HepG2 (cell line): ENCODE data around the gene SCP2. TPM values are rescaled to one million over a fixed set of nuclear protein-coding genes. Genes with fewer than 3 reads are reported as not detected.

ENCODE experiments used
- IKZF1 ChIP-seq: fragments of 450-650 bp; IDR thresholded peaks from 2 replicates; pipeline ENCODE4 v1.7.1; 2016
- NR1H2 ChIP-seq: sonication (generic); formaldehyde crosslinking; IDR thresholded peaks from 2 replicates; pipeline ENCODE4 v1.8.1; 2022; ENCODE audit warnings: low read depth, missing genetic modification reagents, borderline replicate concordance
- THYN1 ChIP-seq: sonication (generic); formaldehyde crosslinking; IDR thresholded peaks from 2 replicates; pipeline ENCODE4 v1.8.1; 2023; ENCODE audit warnings: low read depth, mild to moderate bottlenecking, moderate library complexity, missing genetic modification reagents, borderline replicate concordance
- YEATS4 ChIP-seq: sonication (generic); formaldehyde crosslinking; IDR thresholded peaks from 2 replicates; pipeline ENCODE4 v1.4.0; 2020; ENCODE audit warnings: missing genetic modification reagents, borderline replicate concordance
- ZMYM4 ChIP-seq: sonication (generic); formaldehyde crosslinking; IDR thresholded peaks from 2 replicates; pipeline ENCODE4 v1.8.1; 2023; ENCODE audit warnings: mild to moderate bottlenecking, missing genetic modification reagents
- polyA plus RNA-seq, 8 experiments: library from polyadenylated mRNA; depleted of rRNA in 3 of 8; stranded (reverse) in 7 of 8; unstranded in 1 of 8; fragments of >200 nt; fragmentation: Illumina TruSeq in 4 of 8; extraction: Trizol in 4 of 8; gene quantifications; 2 replicates each; pipeline versions ENCODE4 v1.2.1 to v1.2.3, GENCODE V29; 2011 to 2016; ENCODE audit warnings: low read depth in 4 of 8, missing spikeins in 1 of 8, mixed read lengths in 1 of 8; ENCODE audit not compliant: insufficient read depth in 1 of 8
- total RNA-seq, 5 experiments: library from RNA; depleted of rRNA; stranded (reverse); fragments of >200 nt; fragmentation: Illumina TruSeq; extraction: Trizol; gene quantifications; 2 replicates each; pipeline ENCODE4 v1.2.3, GENCODE V29; 2016; ENCODE audit warnings: low read depth in 1 of 5
- TF ChIP-seq, protein P1 (sequence below): sonication (generic); formaldehyde crosslinking; IDR thresholded peaks from 2 replicates; pipeline ENCODE4 v1.5.1; 2020; ENCODE audit warnings: missing genetic modification reagents, mild to moderate bottlenecking, borderline replicate concordance
- TF ChIP-seq, protein P2 (sequence below): sonication (generic); formaldehyde crosslinking; IDR thresholded peaks from 2 replicates; pipeline ENCODE4 v1.4.0; 2020; ENCODE audit warnings: missing genetic modification reagents, borderline replicate concordance
- TF ChIP-seq, protein P3 (sequence below): IDR thresholded peaks from 2 replicates; pipeline ENCODE4 v1.6.1; 2016; ENCODE audit warnings: low read depth, missing genetic modification reagents, missing compliant biosample characterization

Gene SCP2
- total and polyA plus RNA-seq, 2 of the 13 experiments (the other 11 are each of a cell fraction or from before 2014, with no cell fraction given), result 59.0 to 133 TPM

GRCh38 chr1:52927212-52928014 is at the start of gene SCP2 (continued):
- TF ChIP-seq, protein P1, sequence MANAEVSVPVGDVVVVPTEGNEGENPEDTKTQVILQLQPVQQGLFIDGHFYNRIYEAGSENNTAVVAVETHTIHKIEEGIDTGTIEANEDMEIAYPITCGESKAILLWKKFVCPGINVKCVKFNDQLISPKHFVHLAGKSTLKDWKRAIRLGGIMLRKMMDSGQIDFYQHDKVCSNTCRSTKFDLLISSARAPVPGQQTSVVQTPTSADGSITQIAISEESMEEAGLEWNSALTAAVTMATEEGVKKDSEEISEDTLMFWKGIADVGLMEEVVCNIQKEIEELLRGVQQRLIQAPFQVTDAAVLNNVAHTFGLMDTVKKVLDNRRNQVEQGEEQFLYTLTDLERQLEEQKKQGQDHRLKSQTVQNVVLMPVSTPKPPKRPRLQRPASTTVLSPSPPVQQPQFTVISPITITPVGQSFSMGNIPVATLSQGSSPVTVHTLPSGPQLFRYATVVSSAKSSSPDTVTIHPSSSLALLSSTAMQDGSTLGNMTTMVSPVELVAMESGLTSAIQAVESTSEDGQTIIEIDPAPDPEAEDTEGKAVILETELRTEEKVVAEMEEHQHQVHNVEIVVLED (CRISPR knock-in tag), result peak; percentile 31; the same call in 1 of the 2 replicates
- TF ChIP-seq, protein P2, sequence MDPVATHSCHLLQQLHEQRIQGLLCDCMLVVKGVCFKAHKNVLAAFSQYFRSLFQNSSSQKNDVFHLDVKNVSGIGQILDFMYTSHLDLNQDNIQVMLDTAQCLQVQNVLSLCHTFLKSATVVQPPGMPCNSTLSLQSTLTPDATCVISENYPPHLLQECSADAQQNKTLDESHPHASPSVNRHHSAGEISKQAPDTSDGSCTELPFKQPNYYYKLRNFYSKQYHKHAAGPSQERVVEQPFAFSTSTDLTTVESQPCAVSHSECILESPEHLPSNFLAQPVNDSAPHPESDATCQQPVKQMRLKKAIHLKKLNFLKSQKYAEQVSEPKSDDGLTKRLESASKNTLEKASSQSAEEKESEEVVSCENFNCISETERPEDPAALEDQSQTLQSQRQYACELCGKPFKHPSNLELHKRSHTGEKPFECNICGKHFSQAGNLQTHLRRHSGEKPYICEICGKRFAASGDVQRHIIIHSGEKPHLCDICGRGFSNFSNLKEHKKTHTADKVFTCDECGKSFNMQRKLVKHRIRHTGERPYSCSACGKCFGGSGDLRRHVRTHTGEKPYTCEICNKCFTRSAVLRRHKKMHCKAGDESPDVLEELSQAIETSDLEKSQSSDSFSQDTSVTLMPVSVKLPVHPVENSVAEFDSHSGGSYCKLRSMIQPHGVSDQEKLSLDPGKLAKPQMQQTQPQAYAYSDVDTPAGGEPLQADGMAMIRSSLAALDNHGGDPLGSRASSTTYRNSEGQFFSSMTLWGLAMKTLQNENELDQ, result no peak
- TF ChIP-seq THYN1, result no peak
- TF ChIP-seq, protein P3, sequence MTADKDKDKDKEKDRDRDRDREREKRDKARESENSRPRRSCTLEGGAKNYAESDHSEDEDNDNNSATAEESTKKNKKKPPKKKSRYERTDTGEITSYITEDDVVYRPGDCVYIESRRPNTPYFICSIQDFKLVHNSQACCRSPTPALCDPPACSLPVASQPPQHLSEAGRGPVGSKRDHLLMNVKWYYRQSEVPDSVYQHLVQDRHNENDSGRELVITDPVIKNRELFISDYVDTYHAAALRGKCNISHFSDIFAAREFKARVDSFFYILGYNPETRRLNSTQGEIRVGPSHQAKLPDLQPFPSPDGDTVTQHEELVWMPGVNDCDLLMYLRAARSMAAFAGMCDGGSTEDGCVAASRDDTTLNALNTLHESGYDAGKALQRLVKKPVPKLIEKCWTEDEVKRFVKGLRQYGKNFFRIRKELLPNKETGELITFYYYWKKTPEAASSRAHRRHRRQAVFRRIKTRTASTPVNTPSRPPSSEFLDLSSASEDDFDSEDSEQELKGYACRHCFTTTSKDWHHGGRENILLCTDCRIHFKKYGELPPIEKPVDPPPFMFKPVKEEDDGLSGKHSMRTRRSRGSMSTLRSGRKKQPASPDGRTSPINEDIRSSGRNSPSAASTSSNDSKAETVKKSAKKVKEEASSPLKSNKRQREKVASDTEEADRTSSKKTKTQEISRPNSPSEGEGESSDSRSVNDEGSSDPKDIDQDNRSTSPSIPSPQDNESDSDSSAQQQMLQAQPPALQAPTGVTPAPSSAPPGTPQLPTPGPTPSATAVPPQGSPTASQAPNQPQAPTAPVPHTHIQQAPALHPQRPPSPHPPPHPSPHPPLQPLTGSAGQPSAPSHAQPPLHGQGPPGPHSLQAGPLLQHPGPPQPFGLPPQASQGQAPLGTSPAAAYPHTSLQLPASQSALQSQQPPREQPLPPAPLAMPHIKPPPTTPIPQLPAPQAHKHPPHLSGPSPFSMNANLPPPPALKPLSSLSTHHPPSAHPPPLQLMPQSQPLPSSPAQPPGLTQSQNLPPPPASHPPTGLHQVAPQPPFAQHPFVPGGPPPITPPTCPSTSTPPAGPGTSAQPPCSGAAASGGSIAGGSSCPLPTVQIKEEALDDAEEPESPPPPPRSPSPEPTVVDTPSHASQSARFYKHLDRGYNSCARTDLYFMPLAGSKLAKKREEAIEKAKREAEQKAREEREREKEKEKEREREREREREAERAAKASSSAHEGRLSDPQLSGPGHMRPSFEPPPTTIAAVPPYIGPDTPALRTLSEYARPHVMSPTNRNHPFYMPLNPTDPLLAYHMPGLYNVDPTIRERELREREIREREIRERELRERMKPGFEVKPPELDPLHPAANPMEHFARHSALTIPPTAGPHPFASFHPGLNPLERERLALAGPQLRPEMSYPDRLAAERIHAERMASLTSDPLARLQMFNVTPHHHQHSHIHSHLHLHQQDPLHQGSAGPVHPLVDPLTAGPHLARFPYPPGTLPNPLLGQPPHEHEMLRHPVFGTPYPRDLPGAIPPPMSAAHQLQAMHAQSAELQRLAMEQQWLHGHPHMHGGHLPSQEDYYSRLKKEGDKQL (CRISPR knock-in tag), result no peak
- peak; percentile 53; the same call in 1 of the 2 replicates for TF ChIP-seq NR1H2 (CRISPR knock-in tag)
- no peak for TF ChIP-seq IKZF1
- no peak; the same call in 1 of the 2 replicates for TF ChIP-seq YEATS4
- TF ChIP-seq ZMYM4 (CRISPR knock-in tag), result peak; percentile 60
